ENCODE results near the gene AQP10. TPM values are rescaled to one million over a fixed set of nuclear protein-coding genes. Genes with fewer than 3 reads are reported as not detected.
A peak's percentile ranks its signal among the peaks of the same experiment; 100 is the strongest.

AQP10 gene
- total and polyA plus RNA-seq, 7 experiments from 2014 or later, result 0.59 TPM; not detected in 6

- Mint-ChIP-seq H3K36me3 (peaks cover 0 to 6% (median 3%) of the 10 kb centered on the region in 5 donors), H3K4me1 (peaks cover 0 to 4% (median 0%) of the 10 kb centered on the region in 7 donors), H3K9me3 (peaks cover 0 to 10% (median 5%) of the 10 kb centered on the region in 11 donors), H3K4me3 (no peak overlapping the region), H3K27me3 (peaks cover 0 to 21% (median 0%) of the 10 kb centered on the region in 5 donors), H3K27ac (no peak overlapping the region)
- H3K4me3 ChIP-seq (ENCODE audit: low read length), result no peak overlapping the region
- no peak for DNase-seq
- ATAC-seq, result no peak
- no peaks in the 10 kb centered on the region for H3K36me3 ChIP-seq (ENCODE audit: control insufficient read depth in 2 of 3, insufficient read depth in 3 of 3, low read length in 3 of 3)
- ChIA-PET CTCF (no interaction called here), POLR2A (interaction anchor here (0.6 kb wide), 1 partner anchor 172 kb away, joined by 3 read pairs; no protein-coding TSS in a partner anchor)
- H3K9me3 ChIP-seq (ENCODE audit: control insufficient read depth in 2 of 3, low read length in 3 of 3), result no peaks in the 10 kb centered on the region
- intact Hi-C loops (cut with micrococcal nuclease), result no loop called here
- H3K4me1 ChIP-seq (ENCODE audit: control insufficient read depth in 2 of 2, insufficient read depth in 2 of 2, low read length in 2 of 2), result no peaks in the 10 kb centered on the region
- no peak overlapping the region for H3K27ac ChIP-seq (ENCODE audit: low read depth, low read length)
- no peaks in the 10 kb centered on the region for H3K27me3 ChIP-seq (ENCODE audit: control insufficient read depth in 2 of 2, insufficient read depth in 2 of 2, low read length in 2 of 2)
Observed at GRCh38 chr1:154288661-154289060, 32.2 kb upstream of the AQP10 start.

- peaks cover 4 to 27% (median 17%) of the 10 kb centered on the region in 11 donors for H3K9me3 Mint-ChIP-seq
Observed at GRCh38 chr1:154290921-154291320, 30.0 kb upstream of the AQP10 start.

GRCh38 chr1:154295408-154296235 is 25.3 kb upstream of the AQP10 start:
- Histone ChIP-seq H3K27me3 (ENCODE audit: control insufficient read depth in 2 of 2, insufficient read depth in 2 of 2, low read length in 2 of 2) (no peaks in the 10 kb centered on the region), H3K27ac (ENCODE audit: low read depth, low read length) (no peak overlapping the region), H3K4me3 (ENCODE audit: low read length) (no peak overlapping the region), H3K9me3 (ENCODE audit: control insufficient read depth in 2 of 3, low read length in 3 of 3) (peaks cover 0 to 12% (median 0%) of the 10 kb centered on the region in 3 experiments), H3K36me3 (ENCODE audit: control insufficient read depth in 2 of 3, insufficient read depth in 3 of 3, low read length in 3 of 3) (no peaks in the 10 kb centered on the region), H3K4me1 (ENCODE audit: control insufficient read depth in 2 of 2, insufficient read depth in 2 of 2, low read length in 2 of 2) (no peaks in the 10 kb centered on the region)
- CTCF ChIA-PET, result interaction anchor here (0.5 to 0.9 kb wide), 2 partner anchors 40 to 73 kb away, joined by 3 to 4 read pairs; no protein-coding TSS in a partner anchor
- no peak for ATAC-seq
- Mint-ChIP-seq H3K4me1 (no peaks in the 10 kb centered on the region), H3K27me3 (peaks cover 0 to 18% (median 0%) of the 10 kb centered on the region in 5 donors), H3K36me3 (peaks cover 5 to 10% (median 8%) of the 10 kb centered on the region in 5 donors), H3K4me3 (no peak overlapping the region), H3K9me3 (peaks cover 4 to 28% (median 21%) of the 10 kb centered on the region in 11 donors), H3K27ac (peak overlapping the region in 1 of 9 donors; percentile 65)
- intact Hi-C loops (cut with micrococcal nuclease), result no loop called here
- POLR2A ChIA-PET, result no interaction called here
- DNase-seq, result peak in 2 of 9 donors; percentile 9 to 12

More at GRCh38 chr1:154290921-154291320, 30.0 kb upstream of the AQP10 start:
- intact Hi-C loops (cut with micrococcal nuclease), result no loop called here
- Mint-ChIP-seq H3K4me3 (no peak overlapping the region), H3K36me3 (peaks cover 4 to 10% (median 8%) of the 10 kb centered on the region in 5 donors), H3K27ac (no peak overlapping the region), H3K4me1 (no peaks in the 10 kb centered on the region), H3K27me3 (peaks cover 0 to 21% (median 0%) of the 10 kb centered on the region in 5 donors)
- H3K9me3 ChIP-seq (ENCODE audit: control insufficient read depth in 2 of 3, low read length in 3 of 3), result peaks cover 0 to 10% (median 0%) of the 10 kb centered on the region in 3 experiments
- H3K4me3 ChIP-seq (ENCODE audit: low read length), result no peak overlapping the region
- CTCF ChIA-PET, result interaction anchor here (1.0 kb wide), 1 partner anchor 13 kb away, joined by 3 read pairs; no protein-coding TSS in a partner anchor
- no peaks in the 10 kb centered on the region for H3K27me3 ChIP-seq (ENCODE audit: control insufficient read depth in 2 of 2, insufficient read depth in 2 of 2, low read length in 2 of 2)
- no peak overlapping the region for H3K27ac ChIP-seq (ENCODE audit: low read depth, low read length)
- POLR2A ChIA-PET, result interaction anchor here (0.6 kb wide), 1 partner anchor 15 kb away, joined by 3 read pairs; no protein-coding TSS in a partner anchor
- H3K36me3 ChIP-seq (ENCODE audit: control insufficient read depth in 2 of 3, insufficient read depth in 3 of 3, low read length in 3 of 3), result no peaks in the 10 kb centered on the region
- DNase-seq (no peak), ATAC-seq (no peak)
- no peaks in the 10 kb centered on the region for H3K4me1 ChIP-seq (ENCODE audit: control insufficient read depth in 2 of 2, insufficient read depth in 2 of 2, low read length in 2 of 2)

GRCh38 chr1:154301582-154301981 is 19.3 kb upstream of the AQP10 start:
- Histone ChIP-seq H3K4me3 (ENCODE audit: low read length) (no peak overlapping the region), H3K9me3 (ENCODE audit: control insufficient read depth in 2 of 3, low read length in 3 of 3) (no peaks in the 10 kb centered on the region), H3K27ac (ENCODE audit: low read depth, low read length) (no peak overlapping the region), H3K27me3 (ENCODE audit: control insufficient read depth in 2 of 2, insufficient read depth in 2 of 2, low read length in 2 of 2) (no peaks in the 10 kb centered on the region), H3K36me3 (ENCODE audit: control insufficient read depth in 2 of 3, insufficient read depth in 3 of 3, low read length in 3 of 3) (no peaks in the 10 kb centered on the region), H3K4me1 (ENCODE audit: control insufficient read depth in 2 of 2, insufficient read depth in 2 of 2, low read length in 2 of 2) (no peaks in the 10 kb centered on the region)
- Mint-ChIP-seq H3K4me3 (no peak overlapping the region), H3K36me3 (peaks cover 0 to 3% (median 0%) of the 10 kb centered on the region in 5 donors), H3K4me1 (no peaks in the 10 kb centered on the region), H3K27me3 (peaks cover 0 to 4% (median 0%) of the 10 kb centered on the region in 5 donors), H3K9me3 (peaks cover 0 to 4% (median 0%) of the 10 kb centered on the region in 11 donors), H3K27ac (no peak overlapping the region)
- ATAC-seq (no peak), DNase-seq (no peak)
- CTCF ChIA-PET, result no interaction called here
- intact Hi-C loops (cut with micrococcal nuclease), result no loop called here
- POLR2A ChIA-PET, result interaction anchor here (0.6 kb wide), 1 partner anchor 126 kb away, joined by 6 read pairs; no protein-coding TSS in a partner anchor

- DNase-seq (no peak), ATAC-seq (no peak)
- Histone ChIP-seq H3K9me3 (ENCODE audit: control insufficient read depth in 2 of 3, low read length in 3 of 3) (no peaks in the 10 kb centered on the region), H3K4me3 (ENCODE audit: low read length) (no peak overlapping the region), H3K4me1 (ENCODE audit: control insufficient read depth in 2 of 2, insufficient read depth in 2 of 2, low read length in 2 of 2) (no peaks in the 10 kb centered on the region), H3K36me3 (ENCODE audit: control insufficient read depth in 2 of 3, insufficient read depth in 3 of 3, low read length in 3 of 3) (no peaks in the 10 kb centered on the region), H3K27me3 (ENCODE audit: control insufficient read depth in 2 of 2, insufficient read depth in 2 of 2, low read length in 2 of 2) (no peaks in the 10 kb centered on the region), H3K27ac (ENCODE audit: low read depth, low read length) (no peak overlapping the region)
- ChIA-PET CTCF (interaction anchor here (1.2 kb wide), 1 partner anchor 28 kb away, joined by 4 read pairs; no protein-coding TSS in a partner anchor), POLR2A (interaction anchor here (0.6 to 1.0 kb wide), 2 partner anchors 82 to 133 kb away, joined by 3 to 4 read pairs; no protein-coding TSS in a partner anchor)
- no peak overlapping the region for H3K27ac Mint-ChIP-seq
- H3K4me1 Mint-ChIP-seq, result peaks cover 0 to 13% (median 0%) of the 10 kb centered on the region in 7 donors
- peaks cover 0 to 3% (median 0%) of the 10 kb centered on the region in 5 donors for H3K36me3 Mint-ChIP-seq
- H3K9me3 Mint-ChIP-seq, result peaks cover 0 to 4% (median 0%) of the 10 kb centered on the region in 11 donors
- no peaks in the 10 kb centered on the region for H3K27me3 Mint-ChIP-seq
- intact Hi-C loops (cut with micrococcal nuclease), result no loop called here
- H3K4me3 Mint-ChIP-seq, result no peak overlapping the region
Observed at GRCh38 chr1:154304664-154305337, 16.1 kb upstream of the AQP10 start.

GRCh38 chr1:154306151-154306550 is 14.7 kb upstream of the AQP10 start:
- Histone ChIP-seq H3K4me1 (ENCODE audit: control insufficient read depth in 2 of 2, insufficient read depth in 2 of 2, low read length in 2 of 2) (no peaks in the 10 kb centered on the region), H3K9me3 (ENCODE audit: control insufficient read depth in 2 of 3, low read length in 3 of 3) (no peaks in the 10 kb centered on the region), H3K27ac (ENCODE audit: low read depth, low read length) (no peak overlapping the region), H3K27me3 (ENCODE audit: control insufficient read depth in 2 of 2, insufficient read depth in 2 of 2, low read length in 2 of 2) (no peaks in the 10 kb centered on the region), H3K4me3 (ENCODE audit: low read length) (no peak overlapping the region), H3K36me3 (ENCODE audit: control insufficient read depth in 2 of 3, insufficient read depth in 3 of 3, low read length in 3 of 3) (no peaks in the 10 kb centered on the region)
- no peak for ATAC-seq
- Mint-ChIP-seq H3K4me3 (no peak overlapping the region), H3K27me3 (no peaks in the 10 kb centered on the region), H3K4me1 (peaks cover 0 to 13% (median 0%) of the 10 kb centered on the region in 7 donors), H3K9me3 (peaks cover 0 to 4% (median 0%) of the 10 kb centered on the region in 11 donors), H3K36me3 (peaks cover 0 to 3% (median 0%) of the 10 kb centered on the region in 5 donors), H3K27ac (no peak overlapping the region)
- ChIA-PET POLR2A (interaction anchor here (0.7 to 1.4 kb wide), 2 partner anchors 37 to 340 kb away, joined by 3 read pairs; no protein-coding TSS in a partner anchor), CTCF (interaction anchor here (0.6 to 1.2 kb wide), 3 partner anchors 29 to 51 kb away, joined by 4 read pairs; no protein-coding TSS in a partner anchor)
- no peak for DNase-seq
- intact Hi-C loops (cut with micrococcal nuclease), result no loop called here
